Endothelial cell of umbilical vein (primary cell): ENCODE data around the gene ORC2. TPM values are rescaled to one million over a fixed set of nuclear protein-coding genes. Genes with fewer than 3 reads are reported as not detected.
A peak's percentile ranks its signal among the peaks of the same experiment; 100 is the strongest.

Source experiments
- BruUV-seq: library from RNA; stranded (reverse); fragments of 400-500 nt; replicated peaks from 2 replicates; lab custom pipeline; 2021; lab: Mats Ljungman, UMichigan
- CTCF ChIA-PET: fragments of 300-600, 350-600 bp; sonication (Branson Sonifier 250); formaldehyde crosslinking; loops from one replicate; lab custom pipeline; 2021; ENCODE audit warnings: antibody characterized with exemption, inconsistent platforms; lab: Charles Lee
- POLR2A ChIA-PET: fragments of 300-600, 350-600 bp; sonication (Branson Sonifier 250); formaldehyde crosslinking; loops from one replicate; lab custom pipeline; 2021; ENCODE audit warnings: antibody characterized with exemption, inconsistent platforms; lab: Charles Lee
- DNase-seq: peaks from one replicate; pipeline ENCODE4 v3.0.0-alpha.2; 2011; ENCODE audit warnings: low read depth, low spot score
- FAIRE-seq: peaks from 2 replicates; lab custom pipeline; 2011; peaks lifted over from hg19 to GRCh38; lab: Jason Lieb, UNC
- H2AFZ ChIP-seq: 2 replicates; pipeline ENCODE4 v1.6.0; 2012; ENCODE audit warnings: low read depth, low read length, control low read depth, inconsistent platforms
- H3K27ac ChIP-seq: 2 replicates; pipeline ENCODE4 v1.5.1; 2011; ENCODE audit warnings: low read depth, mild to moderate bottlenecking, control low read depth, low read length, moderate library complexity; ENCODE audit not compliant: insufficient read depth
- H3K27me3 ChIP-seq, 2 experiments: 2 replicates each; pipeline versions ENCODE4 v1.6.0 to v1.6.1; 2011; ENCODE audit warnings: low read length in 2 of 2, mixed read lengths in 1 of 2; ENCODE audit not compliant: control insufficient read depth in 2 of 2, insufficient read depth in 2 of 2
- H3K36me3 ChIP-seq, 2 experiments: 2 replicates in 1 of 2; 3 replicates in 1 of 2; pipeline ENCODE4 v1.5.1; 2011; ENCODE audit warnings: low read length in 2 of 2, mild to moderate bottlenecking in 1 of 2, moderate library complexity in 1 of 2; ENCODE audit not compliant: control insufficient read depth in 2 of 2, insufficient read depth in 2 of 2; ENCODE audit errors: extremely low read depth in 1 of 2
- H3K4me1 ChIP-seq: 3 replicates; pipeline ENCODE4 v1.5.1; 2011; ENCODE audit warnings: mild to moderate bottlenecking, low read length; ENCODE audit not compliant: control insufficient read depth, insufficient read depth; ENCODE audit errors: extremely low read depth
- H3K4me2 ChIP-seq: 2 replicates; pipeline ENCODE4 v1.6.1; 2011; ENCODE audit warnings: low read length, control low read depth, mixed read lengths; ENCODE audit not compliant: insufficient read depth
- H3K4me3 ChIP-seq, 3 experiments: fragments of 200-600 bp in 1 of 3; sonication (generic), shearing (Covaris generic) in 1 of 3; replicated peaks in 1 of 3; 2 replicates each; pipeline ENCODE4 v1.5.1; 2011 to 2016; ENCODE audit warnings: control low read depth in 3 of 3, low read length in 3 of 3, mild to moderate bottlenecking in 2 of 3, inconsistent platforms in 1 of 3, low read depth in 1 of 3, moderate library complexity in 1 of 3; ENCODE audit not compliant: insufficient read depth in 1 of 3
- H3K79me2 ChIP-seq: 2 replicates; pipeline ENCODE4 v1.6.0; 2012; ENCODE audit warnings: low read length, inconsistent platforms; ENCODE audit not compliant: control insufficient read depth, insufficient read depth
- H3K9ac ChIP-seq: replicated peaks from 2 replicates; pipeline ENCODE3; 2011; ENCODE audit warnings: low read length, control low read depth; ENCODE audit not compliant: insufficient read depth; ENCODE audit errors: extremely low read depth
- H3K9me1 ChIP-seq: replicated peaks from 3 replicates; pipeline ENCODE4 v1.6.0; 2011; ENCODE audit warnings: mild to moderate bottlenecking, low read length; ENCODE audit not compliant: control insufficient read depth, insufficient read depth; ENCODE audit errors: extremely low read depth
- H3K9me3 ChIP-seq: replicated peaks from 2 replicates; pipeline ENCODE4 v1.5.1; 2012; ENCODE audit warnings: low read length, inconsistent platforms; ENCODE audit not compliant: control insufficient read depth, insufficient read depth
- H4K20me1 ChIP-seq: replicated peaks from 2 replicates; pipeline ENCODE3; 2011; ENCODE audit warnings: mild to moderate bottlenecking, low read length; ENCODE audit not compliant: control insufficient read depth, insufficient read depth; ENCODE audit errors: extremely low read depth
- CTCF ChIP-seq, 2 donors: IDR thresholded peaks; 1 replicate in 1 of 2; 2 replicates in 1 of 2; pipeline ENCODE4 v1.5.1; 2011; ENCODE audit warnings: low read length in 2 of 2, mild to moderate bottlenecking in 2 of 2, moderate library complexity in 2 of 2, control low read depth in 1 of 2, inconsistent platforms in 1 of 2, low read depth in 1 of 2; ENCODE audit not compliant: insufficient read depth in 1 of 2; ENCODE audit errors: extremely low read depth in 1 of 2
- EZH2 ChIP-seq: IDR thresholded peaks from 2 replicates; pipeline ENCODE4 v1.6.1; 2012; ENCODE audit warnings: borderline replicate concordance, low read depth, mild to moderate bottlenecking, moderate library complexity, low read length, inconsistent platforms; ENCODE audit not compliant: severe bottlenecking
- FOS ChIP-seq: IDR thresholded peaks from 2 replicates; pipeline ENCODE4 v1.6.1; 2011; ENCODE audit warnings: mild to moderate bottlenecking, low read length, moderate library complexity, borderline replicate concordance; ENCODE audit not compliant: insufficient read depth
- GATA2 ChIP-seq: IDR thresholded peaks from 2 replicates; pipeline ENCODE4 v1.7.0; 2011; ENCODE audit warnings: low read depth, mild to moderate bottlenecking, moderate library complexity, mixed read lengths, low read length; ENCODE audit not compliant: insufficient read length, insufficient read depth
- JUN ChIP-seq: IDR thresholded peaks from 2 replicates; pipeline ENCODE4 v1.6.1; 2011; ENCODE audit warnings: borderline replicate concordance, low read depth; ENCODE audit not compliant: insufficient read length, insufficient read depth
- MAX ChIP-seq: IDR thresholded peaks from 2 replicates; pipeline ENCODE4 v1.6.1; 2011; ENCODE audit not compliant: insufficient read depth, insufficient read length
- MYC ChIP-seq: IDR thresholded peaks from one replicate; pipeline ENCODE4 v1.6.1; 2011; ENCODE audit warnings: mild to moderate bottlenecking, low read depth, low read length
- POLR2A ChIP-seq: IDR thresholded peaks from 2 replicates; pipeline ENCODE4 v1.6.1; 2012; ENCODE audit warnings: low read depth, mild to moderate bottlenecking, control low read depth, low read length
- POLR2AphosphoS5 ChIP-seq: IDR thresholded peaks from 2 replicates; pipeline ENCODE4 v1.6.1; 2012; ENCODE audit warnings: low read depth, mild to moderate bottlenecking, control low read depth, low read length, moderate library complexity; ENCODE audit not compliant: insufficient read depth
- dilution Hi-C: fragments of 300-500 bp; cut with MboI; formaldehyde crosslinking; loops from one replicate; pipeline ENCODE4 v1.15.0; 2019; ENCODE audit warnings: low sequenced_read_pairs; ENCODE audit not compliant: extremely low pct_ligation_motif_present
- intact Hi-C: fragments of 100-400 bp; cut with micrococcal nuclease; formaldehyde crosslinking; loops from one replicate; pipeline ENCODE4 v1.10.0; 2022
- polyA plus RNA-seq, 4 experiments: library from polyadenylated mRNA; depleted of rRNA in 3 of 4; stranded (reverse) in 3 of 4; unstranded in 1 of 4; fragments of >200 nt; gene quantifications; 2 replicates each; pipeline versions ENCODE4 v1.2.1 to v1.2.3, GENCODE V29; 2011 to 2012; ENCODE audit warnings: missing spikeins in 1 of 4
- total RNA-seq: library from RNA; stranded (reverse); gene quantifications from 2 replicates; pipeline ENCODE4 v1.2.3, GENCODE V29; 2021

The ORC2 gene
- total and polyA plus RNA-seq, 2 donors (not counting 3 experiments of a cell fraction or from before 2014, with no cell fraction given) = 4.2 to 45.4 TPM

GRCh38 chr2:200945395-200945729, 18.1 kb downstream of the ORC2 start:
- peak overlapping the region; percentile 44 for H3K9ac ChIP-seq
- H3K9me1 ChIP-seq = no peaks in the 10 kb centered on the region
- ChIA-PET POLR2A (interaction anchor here (0.8 kb wide), 1 partner anchor 11 kb away, joined by 3 read pairs; no protein-coding TSS in a partner anchor), CTCF (interaction anchor here (0.9 to 5.7 kb wide), 6 partner anchors 14 to 232 kb away, joined by 3 to 16 read pairs (median 6); partner anchors contain the start of genes NIF3L1, ORC2 and PPIL3)
- H3K9me3 ChIP-seq = no peaks in the 10 kb centered on the region
- no peaks in the 10 kb centered on the region for H4K20me1 ChIP-seq
- no peaks in the 10 kb centered on the region for H3K27me3 ChIP-seq
- peaks cover 14% of the 10 kb centered on the region for H3K4me1 ChIP-seq
- TF ChIP-seq POLR2AphosphoS5 = no peak
- TF ChIP-seq MYC = no peak
- TF ChIP-seq JUN = no peak
- no peak for TF ChIP-seq GATA2
- no peak for TF ChIP-seq EZH2
- TF ChIP-seq FOS = no peak
- TF ChIP-seq POLR2A = no peak
- TF ChIP-seq MAX = no peak
- TF ChIP-seq CTCF (IDR thresholded peaks at IDR 0.05; ENCODE audit: extremely low read depth in 1 of 2, insufficient read depth in 1 of 2, low read depth in 1 of 2, low read length in 2 of 2) = no peak
- BruUV-seq = no TSS peak
- DNase-seq (no peak), FAIRE-seq (no peak)
- no peak overlapping the region for H3K4me3 ChIP-seq
- H3K27ac ChIP-seq = peak overlapping the region; percentile 85
- peaks cover 2 to 14% of the 10 kb centered on the region in 2 experiments for H3K36me3 ChIP-seq
- no peaks in the 10 kb centered on the region for H3K79me2 ChIP-seq
- H2AFZ ChIP-seq = no peak overlapping the region
- H3K4me2 ChIP-seq = no peak overlapping the region
- dilution Hi-C loops (no loop called here), intact Hi-C loops (no loop called here)
